Stimulated activated CD4-positive, alpha-beta T cell treated with anti-CD3 and anti-CD28 coated beads, Interleukin-2, amount 100 ng/mL, for 48 hours (primary cell): ENCODE data around the gene REG3A.

Experiments
- DNase-seq, 2 donors: peaks; one replicate each; pipeline ENCODE4 v3.0.0-alpha.2; 2020

Gene REG3A

DNA sequence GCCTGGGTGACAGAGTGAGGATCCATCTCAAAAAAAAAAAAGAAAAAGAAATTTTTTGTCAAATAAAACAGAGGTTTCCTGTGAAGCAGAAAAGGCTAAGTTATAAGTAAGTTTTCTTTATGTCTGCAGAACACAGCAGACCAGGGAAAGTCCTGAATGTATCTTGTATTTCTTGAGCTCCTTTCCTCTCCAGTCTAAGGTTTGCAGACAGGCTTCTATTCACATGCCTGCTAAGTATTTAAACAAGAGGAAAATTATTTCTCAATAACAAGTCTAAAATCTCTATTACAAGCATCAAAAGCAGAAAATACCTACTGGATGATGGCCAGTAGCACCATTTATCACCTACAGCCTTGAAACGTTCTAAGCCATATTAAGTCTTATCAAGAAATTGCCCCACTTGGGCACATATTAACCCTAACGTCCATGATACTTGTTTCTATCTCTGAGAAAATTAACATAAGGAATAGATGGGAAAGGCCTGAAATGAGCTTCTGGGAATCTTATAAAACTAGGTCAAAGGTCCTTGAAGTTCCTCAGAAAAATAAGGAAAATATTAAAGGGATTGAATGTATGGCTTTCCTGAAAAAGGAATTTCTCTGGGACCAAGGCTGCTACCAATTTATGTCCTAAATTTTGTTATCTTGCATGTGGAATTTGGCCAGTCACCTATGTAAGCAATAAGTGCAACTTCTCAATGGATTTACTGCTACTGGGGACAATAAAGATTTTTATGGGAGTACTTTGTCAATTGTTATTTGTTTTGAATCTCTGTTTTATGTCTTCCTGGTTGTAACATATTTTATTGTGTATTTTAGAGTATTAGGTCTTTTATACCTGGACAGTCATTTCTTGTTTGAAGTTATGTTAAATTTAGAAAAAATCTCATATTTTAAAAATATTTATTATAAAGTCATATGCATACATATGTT lies 42.3 kb downstream of the REG3A start:
- no peak for DNase-seq

DNA sequence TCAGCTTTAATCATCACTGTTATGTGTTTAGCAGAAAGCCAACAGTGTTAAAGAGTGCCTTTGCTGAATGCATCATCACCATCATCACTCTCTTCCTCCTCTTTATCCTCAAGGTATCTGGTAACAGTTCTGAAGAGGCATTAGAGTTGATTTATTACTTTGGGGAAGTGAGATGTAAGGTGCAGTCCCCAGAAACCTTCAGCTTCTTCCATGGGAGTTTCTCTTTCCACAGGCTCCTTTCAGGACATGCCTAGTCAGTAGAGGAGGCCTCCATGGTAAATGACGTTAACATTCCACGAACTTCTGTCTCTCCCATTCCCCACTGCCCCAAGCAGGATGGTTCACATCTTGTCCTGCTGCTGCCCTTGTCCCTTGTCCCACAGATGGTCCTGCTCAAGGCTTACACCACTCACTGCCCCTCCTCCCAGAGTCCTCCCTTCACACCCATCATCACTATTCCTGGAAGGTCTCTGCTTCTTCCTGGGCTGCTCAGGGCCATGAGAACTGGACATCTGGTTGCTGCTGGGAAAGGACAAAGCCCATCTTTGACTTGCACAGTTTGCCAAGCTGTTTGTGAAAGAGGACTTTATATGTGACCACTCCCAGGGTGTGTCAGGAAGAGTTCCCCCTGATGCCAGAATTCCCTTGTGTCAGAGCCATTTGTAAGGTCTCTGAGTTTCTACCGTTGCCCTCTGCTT lies 44.6 kb downstream of the REG3A start:
- DNase-seq, result no peak

DNA sequence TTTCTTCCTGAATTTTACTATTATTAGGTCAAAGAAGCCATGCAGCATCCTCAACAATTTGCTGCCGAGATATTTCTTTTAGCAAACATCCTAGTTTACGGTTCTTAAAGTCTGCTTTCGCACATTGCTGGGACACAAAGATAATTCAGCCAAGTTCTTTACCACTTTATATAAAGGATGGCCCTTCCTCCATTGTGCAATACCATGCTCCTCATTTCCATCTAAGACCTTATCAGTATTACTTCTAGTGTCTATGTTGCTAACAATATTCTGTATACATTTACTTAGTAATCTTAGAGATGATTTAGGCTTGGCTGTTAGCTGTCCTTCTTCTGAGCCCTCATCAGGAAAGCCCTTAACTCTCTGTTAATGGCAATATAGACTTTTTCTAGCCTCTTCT lies 47.3 kb downstream of the REG3A start:
- no peak for DNase-seq
